HG03103 (cell line): ENCODE results near the gene ATP1A1.

ENCODE experiments used
- ATAC-seq: cut with Tn5 transposase; IDR thresholded peaks from one replicate; pipeline ENCODE4 v1.9.1; 2021; ENCODE audit warnings: low read depth; ENCODE audit not compliant: unreplicated experiment

ATP1A1 gene

DNA sequence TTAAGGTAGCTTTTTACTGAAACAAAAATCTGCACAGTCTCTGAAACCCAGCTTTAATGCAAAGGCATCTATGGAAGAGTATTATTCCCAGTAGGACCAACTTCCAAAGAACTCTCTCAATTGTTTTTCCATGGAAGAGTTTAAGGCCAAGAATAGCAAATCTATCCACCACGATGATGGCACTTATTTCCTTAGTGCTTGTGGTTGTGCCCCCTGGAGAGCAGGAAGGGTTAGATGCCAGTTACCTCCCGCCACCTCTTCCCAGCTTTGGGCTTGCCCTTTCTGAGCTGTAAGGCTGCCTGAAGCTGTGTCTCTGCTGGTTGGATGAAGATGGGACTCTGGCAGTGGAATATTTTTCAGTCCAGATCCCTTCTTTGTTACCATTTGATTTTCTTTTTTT is 4.8 kb upstream of the ATP1A1 start:
- no peak for ATAC-seq

- no peak for ATAC-seq
Measured at GRCh38 chr1:116370181-116370580, 2.9 kb upstream of the ATP1A1 start.

DNA sequence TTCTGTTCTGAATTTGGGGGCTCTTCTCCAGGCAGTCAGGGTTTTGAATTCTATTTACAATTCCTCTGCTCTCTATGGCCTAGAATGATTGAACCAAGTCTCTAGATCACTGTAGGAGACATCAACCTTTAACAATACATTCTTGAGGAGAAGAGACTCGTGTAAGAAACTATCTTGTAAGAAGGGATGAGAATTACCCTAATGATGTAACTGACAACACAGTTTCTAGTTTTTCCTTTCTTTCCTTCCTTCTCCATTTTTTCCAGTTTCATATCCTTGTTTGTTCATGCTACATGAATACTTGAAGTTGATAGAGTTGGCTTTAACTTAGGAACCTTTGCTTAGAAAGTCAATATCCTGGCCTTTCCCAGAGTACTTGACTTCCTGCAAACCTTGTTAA is 1.3 kb upstream of the ATP1A1 start:
- no peak for ATAC-seq

DNA sequence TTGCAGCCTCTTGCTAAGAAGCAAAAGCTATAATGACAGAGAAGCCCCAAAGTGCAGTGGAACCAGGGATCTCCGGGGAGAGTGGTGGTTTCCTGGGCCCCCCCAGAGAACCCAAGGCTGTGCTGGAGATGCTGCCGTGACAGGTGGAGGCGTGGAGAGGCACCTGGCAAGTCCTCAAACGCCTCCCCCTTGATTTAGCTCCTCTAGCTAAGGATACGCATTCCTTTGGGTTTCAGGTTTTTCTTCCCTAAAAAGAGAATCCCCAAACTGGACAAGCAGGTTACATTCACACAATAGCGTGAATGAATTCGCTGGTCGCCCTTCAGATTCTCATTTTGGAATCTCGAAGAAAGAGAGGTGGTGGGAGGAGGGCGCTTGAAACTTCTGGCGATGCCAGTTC is 853 bp upstream of the ATP1A1 start:
- ATAC-seq: no peak

DNA sequence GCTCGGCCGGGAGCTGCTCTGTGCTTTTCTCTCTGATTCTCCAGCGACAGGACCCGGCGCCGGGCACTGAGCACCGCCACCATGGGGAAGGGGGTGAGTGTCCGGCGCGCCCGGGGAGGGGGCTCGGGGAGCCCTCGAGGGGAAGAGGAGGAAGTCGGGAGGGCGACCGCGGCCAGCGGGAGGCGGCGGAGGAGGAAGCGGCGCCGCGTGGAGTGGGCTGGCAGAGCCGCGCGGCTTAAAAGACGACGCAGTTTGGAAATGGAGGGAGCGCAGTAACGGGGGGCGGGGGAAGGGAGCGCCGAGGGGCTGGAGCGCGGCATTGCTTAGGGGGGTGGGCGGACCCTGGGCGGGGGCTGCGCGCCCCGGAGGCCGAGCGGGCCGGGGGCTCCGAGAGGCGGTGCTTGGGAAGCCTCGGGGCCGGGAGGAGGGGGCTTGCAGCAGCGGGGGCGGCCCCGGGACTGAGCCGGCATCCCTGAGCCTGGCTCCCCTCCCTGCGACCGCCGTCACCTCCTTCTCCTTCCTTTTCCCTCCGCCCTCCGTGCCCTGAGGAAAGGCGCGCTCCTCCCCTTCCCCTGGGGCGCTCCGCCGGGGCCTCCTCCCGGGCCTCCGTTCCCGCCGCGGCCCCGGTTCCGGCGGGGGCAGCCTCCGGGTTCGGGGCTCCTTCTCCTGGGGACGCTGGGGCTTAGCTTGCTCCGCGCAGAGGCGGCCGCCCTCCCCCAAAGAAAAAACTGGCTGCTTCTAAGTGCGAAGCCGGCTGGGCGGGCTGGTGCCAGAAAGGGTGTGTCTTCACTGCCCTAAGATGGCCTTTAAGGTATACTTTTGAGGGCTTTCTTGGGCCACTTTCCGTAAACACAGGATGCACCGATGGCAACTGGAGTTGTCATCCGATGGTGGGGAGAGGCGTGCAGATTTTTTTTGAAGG is 648 bp downstream of the ATP1A1 start:
- ATAC-seq: no peak

- ATAC-seq: no peak
Measured at GRCh38 chr1:116374353-116375147, 1.5 kb downstream of the ATP1A1 start.

- no peak for ATAC-seq
Measured at GRCh38 chr1:116375148-116375886, 2.3 kb downstream of the ATP1A1 start.

- no peak for ATAC-seq
Measured at GRCh38 chr1:116375887-116376728, 3.1 kb downstream of the ATP1A1 start.

- no peak for ATAC-seq
Measured at GRCh38 chr1:116376729-116377086, 3.7 kb downstream of the ATP1A1 start.

GRCh38 chr1:116377541-116378529 is 4.8 kb downstream of the ATP1A1 start:
- peak; percentile 71 for ATAC-seq

GRCh38 chr1:116379057-116379630 is 6.1 kb downstream of the ATP1A1 start:
- ATAC-seq: no peak

DNA sequence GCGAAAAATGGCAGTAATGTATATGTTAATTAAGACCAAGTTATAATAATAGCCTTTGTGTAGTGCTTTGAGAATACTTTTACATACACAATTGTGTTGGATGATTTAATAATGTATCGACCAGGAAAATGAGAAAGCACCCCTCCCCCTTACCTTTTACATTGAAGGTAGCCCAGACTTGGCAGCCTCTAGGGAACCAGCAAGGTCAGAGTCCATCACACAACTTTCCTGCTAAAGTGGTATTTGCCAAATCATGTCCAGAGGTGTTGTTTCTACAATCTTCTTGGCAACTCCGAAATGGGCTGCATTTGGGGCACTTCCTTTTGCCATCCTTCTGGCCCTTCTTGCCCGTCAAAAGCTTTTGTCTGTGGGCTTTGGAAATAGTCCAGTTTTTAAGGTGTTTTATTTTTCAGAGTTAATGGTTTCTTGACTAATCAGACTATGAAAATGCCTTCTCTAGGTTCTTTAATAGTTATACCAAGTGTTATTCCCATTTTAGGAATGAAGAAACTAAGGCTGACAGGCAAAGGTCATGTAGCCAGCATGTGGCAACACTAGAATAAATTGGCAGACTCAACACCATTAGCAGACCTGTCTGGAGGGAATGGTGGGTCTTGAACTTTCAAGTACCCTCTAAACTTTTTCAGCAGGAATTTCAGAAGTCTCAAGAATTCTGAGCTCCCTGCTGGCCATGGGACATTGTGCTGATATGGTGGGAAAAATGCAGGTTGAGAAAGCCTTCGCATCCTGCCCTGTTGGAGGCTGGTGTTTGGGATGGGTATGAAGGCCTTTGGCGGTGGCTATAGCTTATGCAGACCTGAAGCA is 6.8 kb downstream of the ATP1A1 start:
- no peak for ATAC-seq

GRCh38 chr1:116380499-116381242 is 7.6 kb downstream of the ATP1A1 start:
- ATAC-seq: no peak

DNA sequence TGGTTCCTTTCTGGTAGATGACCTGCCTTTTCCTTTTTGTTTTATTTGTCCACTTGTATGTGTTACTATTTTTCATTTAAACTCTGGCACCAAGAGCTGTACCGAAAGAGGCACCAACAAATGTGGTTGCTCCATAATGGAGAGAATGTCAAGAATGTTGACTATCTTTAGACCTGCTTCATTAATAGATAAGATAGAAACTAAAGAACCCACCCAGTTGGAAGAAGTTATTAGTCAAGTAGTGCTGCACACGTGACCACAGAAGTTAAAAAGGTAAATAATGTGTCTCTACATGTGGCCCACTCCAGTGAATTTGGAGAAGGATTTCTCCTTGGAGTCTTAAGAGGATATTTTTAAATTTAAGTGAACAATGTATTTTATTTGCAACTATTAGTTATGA is 9.3 kb downstream of the ATP1A1 start:
- no peak for ATAC-seq

DNA sequence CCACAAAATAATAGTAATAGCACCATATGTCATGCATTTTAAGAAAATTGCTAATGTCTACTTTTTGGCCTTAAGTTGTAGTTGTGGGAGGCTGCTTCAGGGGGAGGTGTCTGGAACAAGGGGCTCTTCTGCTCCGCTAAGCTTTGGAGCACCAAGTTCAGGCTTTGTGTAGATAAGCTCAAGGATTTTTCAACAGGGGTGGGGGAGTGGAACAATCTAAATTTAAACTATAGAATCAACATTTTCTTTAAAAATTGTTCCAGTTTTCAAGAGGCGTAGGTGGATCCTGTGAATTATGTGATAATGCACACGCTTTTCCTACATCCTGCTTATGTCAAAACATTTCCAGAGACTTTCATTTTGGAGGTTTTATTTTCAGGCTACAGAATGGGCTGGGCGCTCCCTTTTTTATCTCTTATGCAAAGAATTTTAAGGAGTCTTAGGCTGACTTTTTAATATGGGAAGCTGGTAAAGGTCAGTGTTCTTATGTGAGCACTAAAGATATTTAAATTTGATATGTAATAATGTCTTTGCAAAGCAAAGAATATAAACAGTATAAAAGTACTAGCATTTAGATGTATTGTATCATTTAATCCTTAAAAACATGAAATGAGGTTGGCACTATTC is 9.9 kb downstream of the ATP1A1 start:
- ATAC-seq: no peak

GRCh38 chr1:116386042-116386441 is 13.0 kb downstream of the ATP1A1 start:
- no peak for ATAC-seq

DNA sequence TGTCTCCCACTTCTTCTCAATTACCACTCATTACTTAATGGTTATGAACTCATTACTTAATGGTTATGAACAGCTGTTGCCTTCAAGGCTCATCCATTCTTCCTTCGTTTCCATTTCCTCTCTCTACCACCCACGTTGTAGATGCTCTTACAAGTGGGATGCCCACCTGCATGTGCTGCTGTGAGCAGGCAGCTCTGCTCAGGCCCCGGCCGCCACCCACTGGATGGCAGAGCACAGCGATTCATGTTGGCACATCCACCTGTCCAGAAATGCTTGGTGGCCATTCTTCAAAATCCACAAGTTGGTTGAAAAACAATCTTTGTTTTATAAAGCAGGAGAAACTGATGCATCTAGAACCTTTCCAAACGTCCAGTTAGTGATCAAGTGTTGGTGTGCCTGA is 14.5 kb downstream of the ATP1A1 start:
- ATAC-seq: no peak
